KG1 (cell line): ENCODE data around the gene MYL12A.

Source experiments
- DNase-seq: peaks from one replicate; lab custom pipeline; 2025; lab: John Stamatoyannopoulos, UW

MYL12A gene

DNA sequence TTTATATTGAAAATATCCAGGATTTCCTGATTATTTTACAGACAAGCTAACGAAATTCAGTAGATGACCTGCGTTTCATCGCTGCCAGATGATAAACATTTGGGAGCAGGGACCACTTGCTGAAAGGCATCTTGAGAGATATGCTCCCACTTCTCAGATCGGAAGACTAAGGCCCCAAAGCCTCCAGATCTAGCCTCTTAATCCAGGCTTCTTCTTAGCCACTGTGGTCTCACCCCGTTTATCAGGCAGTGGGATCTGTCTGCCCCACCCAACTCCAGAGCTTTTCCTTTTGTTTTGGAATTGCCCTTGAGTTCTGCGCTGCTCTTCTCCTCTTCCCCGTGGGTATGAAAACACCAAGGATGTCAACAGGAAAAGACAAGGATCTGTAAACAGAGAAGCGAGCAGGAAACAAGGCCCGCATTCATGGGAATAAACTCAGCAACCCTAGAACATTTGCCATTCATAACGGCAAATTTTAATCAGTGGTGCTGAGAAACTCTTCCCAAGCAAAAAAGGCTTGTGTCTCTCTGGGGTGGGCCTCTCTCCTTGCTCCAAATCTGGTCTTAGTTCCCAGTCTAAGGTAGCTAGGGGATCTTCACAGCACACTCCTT is 35.8 kb downstream of the MYL12A start:
- no peak for DNase-seq

DNA sequence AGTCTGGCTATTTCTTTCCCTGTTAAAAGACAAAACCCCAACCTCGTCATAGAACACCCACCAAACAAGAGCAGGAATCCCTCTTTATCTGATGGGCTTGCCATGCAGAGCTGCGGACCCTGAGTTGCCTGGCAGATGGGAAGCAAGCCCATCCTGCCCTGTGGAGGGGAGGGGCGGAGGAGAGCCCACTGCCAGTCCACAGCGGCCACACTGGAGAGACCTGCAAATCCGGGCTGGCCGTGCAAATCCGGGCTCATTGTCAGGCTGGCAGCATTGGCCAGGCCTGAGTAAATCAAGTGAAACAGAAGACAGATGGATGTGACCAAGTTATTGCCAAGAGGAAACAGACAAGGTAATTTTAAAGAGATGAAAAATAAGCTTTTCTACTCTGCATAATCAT is 36.3 kb downstream of the MYL12A start:
- DNase-seq = no peak

DNA sequence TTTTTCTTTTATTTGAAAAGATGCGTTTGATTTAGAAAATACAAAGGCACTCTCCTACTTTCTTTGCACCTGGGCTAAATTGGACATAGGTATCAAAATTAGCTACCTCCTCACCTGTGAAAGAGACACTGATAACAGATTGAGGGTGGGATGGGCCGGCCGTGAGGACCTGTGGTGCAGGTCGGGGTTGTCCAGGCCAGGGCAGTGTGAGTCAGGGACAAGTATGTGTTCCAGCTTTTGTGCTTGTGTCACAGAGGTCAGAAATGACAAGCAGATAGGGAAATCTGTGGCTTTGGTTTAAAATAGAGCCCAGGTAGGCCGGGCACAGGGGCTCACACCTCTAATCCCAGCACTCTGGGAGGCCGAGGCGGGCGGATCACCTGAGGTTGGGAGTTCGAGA is 36.9 kb downstream of the MYL12A start:
- DNase-seq = no peak

GRCh38 chr18:3286159-3286558 is 38.6 kb downstream of the MYL12A start:
- DNase-seq = no peak

- DNase-seq = no peak
These were observed 45.8 kb downstream of the MYL12A start for GRCh38 chr18:3293196-3293951.

DNA sequence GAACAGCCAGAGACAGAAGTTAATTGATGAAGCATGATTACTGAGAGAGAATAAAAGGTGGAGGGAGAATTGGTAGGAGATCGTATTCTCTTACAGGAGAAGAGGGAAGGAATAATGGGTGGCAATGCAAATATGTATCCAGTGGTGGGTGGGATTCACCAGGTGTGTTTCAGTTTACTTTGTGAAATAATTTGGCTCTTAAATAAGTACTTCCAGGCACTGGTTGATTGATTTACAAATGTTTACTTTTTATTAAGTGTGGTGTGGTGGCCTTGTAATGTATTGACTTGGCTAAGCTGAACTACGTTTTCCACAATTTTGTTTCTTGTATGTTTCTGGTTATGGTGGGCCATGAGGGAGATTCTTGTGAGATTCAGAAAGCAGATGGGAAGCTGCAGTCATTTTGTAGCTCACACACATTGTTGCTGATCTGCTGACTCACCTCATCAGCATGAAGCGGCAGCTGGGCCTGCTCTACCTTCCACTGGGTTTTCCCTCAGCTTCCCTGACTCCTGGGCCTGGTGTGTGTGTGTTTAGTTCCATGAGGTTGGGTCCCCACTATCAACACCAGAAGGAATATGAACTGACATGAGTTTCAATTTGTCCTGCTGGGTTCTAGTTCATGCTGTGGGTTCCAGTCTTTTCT is 47.0 kb downstream of the MYL12A start:
- DNase-seq = no peak

DNA sequence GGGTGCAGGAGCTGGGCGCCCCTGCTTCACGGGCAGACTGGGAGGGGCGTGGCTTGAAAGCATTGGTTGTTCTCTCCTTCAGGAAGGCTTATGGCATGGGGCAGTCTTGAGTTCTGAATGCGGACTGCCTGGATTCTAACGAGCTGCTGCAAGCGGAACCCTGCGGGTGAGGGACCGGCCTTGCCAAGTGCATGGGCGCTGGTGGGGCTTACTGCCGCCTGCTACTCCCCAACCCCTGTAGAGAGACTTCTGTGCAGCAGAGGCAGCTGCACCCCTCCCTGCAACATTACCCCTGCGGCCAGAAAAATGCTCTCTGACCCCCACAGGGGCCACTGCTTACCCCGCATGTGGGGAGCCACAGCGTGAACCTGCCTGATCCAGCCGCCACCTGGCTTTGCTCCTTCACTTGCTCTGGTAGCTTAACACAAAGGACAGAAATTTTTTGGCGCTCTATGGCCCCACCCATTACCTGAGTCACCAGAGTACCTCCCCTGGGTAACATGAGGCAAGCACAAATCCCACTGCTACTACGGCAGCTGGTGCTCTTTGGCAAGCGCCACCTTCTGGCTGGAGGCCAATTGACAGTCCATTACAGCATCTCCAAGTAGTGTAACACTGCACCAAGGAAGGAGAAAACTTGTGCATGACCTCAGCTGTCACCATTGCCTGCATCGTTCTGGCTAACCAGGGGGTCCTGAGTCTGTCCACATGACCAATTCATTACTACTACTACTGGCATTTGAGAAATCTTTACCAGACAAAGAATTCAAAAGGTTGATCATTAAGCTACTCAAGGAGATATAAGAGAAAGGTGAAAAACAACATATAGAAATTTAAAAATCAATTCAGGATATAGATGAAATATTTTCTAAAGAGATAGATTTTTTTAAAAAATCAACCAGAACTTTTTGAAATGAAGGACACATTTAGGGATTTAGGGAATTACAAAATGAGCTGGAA is 49.7 kb downstream of the MYL12A start:
- DNase-seq = peak; percentile 93

DNA sequence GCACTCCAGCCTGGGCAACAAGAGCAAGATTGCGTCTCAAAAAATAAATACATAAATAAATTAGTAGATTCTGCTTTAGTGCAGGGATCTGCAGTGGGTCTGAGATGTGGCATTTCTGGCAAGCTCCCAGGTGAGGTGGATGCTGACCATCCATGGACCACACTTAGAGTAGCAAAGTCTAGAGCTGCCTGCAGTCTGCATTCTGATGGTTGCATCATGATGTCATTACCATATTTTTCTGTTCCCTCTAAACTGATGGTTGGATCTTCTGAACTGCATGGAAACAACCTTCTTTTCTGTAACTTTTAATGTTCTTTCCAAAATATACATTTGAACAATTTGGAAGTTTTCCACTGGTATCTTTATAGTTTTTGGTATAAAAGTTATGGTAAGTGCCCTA is 57.2 kb downstream of the MYL12A start:
- no peak for DNase-seq

DNA sequence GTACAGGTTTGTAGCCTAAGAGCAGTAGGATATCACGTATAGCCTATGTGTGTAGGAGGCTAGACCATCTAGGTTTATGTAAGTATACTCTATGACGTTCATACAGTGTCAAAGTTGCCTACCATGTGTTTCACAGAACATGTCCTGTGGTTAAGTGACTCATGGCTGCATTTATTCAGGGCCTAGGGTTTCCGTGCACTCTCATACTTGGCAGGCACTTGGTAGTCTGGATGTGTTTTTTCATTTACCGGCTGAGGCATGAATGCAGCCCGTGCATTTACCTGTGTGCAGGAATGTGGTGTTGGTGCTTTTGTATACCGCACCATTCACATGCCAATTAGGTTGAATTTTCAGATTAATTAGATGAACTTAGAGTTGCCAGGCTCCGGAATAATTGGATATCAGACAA is 57.8 kb downstream of the MYL12A start:
- DNase-seq = no peak
